PC-9 (cell line): Measurements from ENCODE around the gene CTNNA3. TPM values are rescaled to one million over a fixed set of nuclear protein-coding genes. Genes with fewer than 3 reads are reported as not detected.

Experiments used
- BruUV-seq: library from RNA; stranded (reverse); fragments of 400-500 nt; replicated peaks from 2 replicates; lab custom pipeline; 2021; lab: Mats Ljungman, UMichigan
- CTCF ChIA-PET: fragments of 300-600 bp; sonication (Branson Sonifier 250); formaldehyde crosslinking; loops from one replicate; lab custom pipeline; 2022; ENCODE audit warnings: antibody characterized with exemption; lab: Charles Lee
- POLR2A ChIA-PET: fragments of 300-600 bp; sonication (Branson Sonifier 250); formaldehyde crosslinking; loops from one replicate; lab custom pipeline; 2022; ENCODE audit warnings: antibody characterized with exemption; ENCODE audit not compliant: unreplicated experiment; lab: Charles Lee
- DNase-seq, 2 experiments: peaks; one replicate each; pipeline versions ENCODE4 v3.0.0 to v3.0.0-alpha.2; 2015 to 2022; ENCODE audit warnings: mixed read lengths in 1 of 2
- H2AFZ ChIP-seq: fragments of 200-600 bp; sonication (generic); 2 replicates; pipeline ENCODE4 v1.8.1; 2017; ENCODE audit warnings: antibody characterized with exemption
- H3F3A ChIP-seq: fragments of 200-600 bp; sonication (generic); 2 replicates; pipeline ENCODE4 v1.8.1; 2017; ENCODE audit warnings: antibody characterized with exemption, mild to moderate bottlenecking, low read depth; ENCODE audit not compliant: insufficient read depth
- H3K27ac ChIP-seq: fragments of 200-600 bp; sonication (generic); 2 replicates; pipeline ENCODE4 v1.6.1; 2016; ENCODE audit warnings: mixed run types
- H3K27me3 ChIP-seq: fragments of 200-600 bp; sonication (generic); 2 replicates; pipeline ENCODE4 v1.6.1; 2016; ENCODE audit warnings: low read depth, mixed run types; ENCODE audit not compliant: insufficient read depth
- H3K36me3 ChIP-seq: fragments of 200-600 bp; sonication (generic); 2 replicates; pipeline ENCODE4 v1.6.1; 2016; ENCODE audit warnings: low read depth, mixed run types
- H3K4me1 ChIP-seq: fragments of 200-600 bp; sonication (generic); replicated peaks from 2 replicates; pipeline ENCODE4 v1.6.1; 2016; ENCODE audit warnings: mixed run types; ENCODE audit not compliant: insufficient read depth
- H3K4me2 ChIP-seq: fragments of 200-600 bp; sonication (generic); 2 replicates; pipeline ENCODE4 v1.6.1; 2017; ENCODE audit warnings: mixed run types
- H3K4me3 ChIP-seq: fragments of 200-600 bp; sonication (generic); 2 replicates; pipeline ENCODE4 v1.6.1; 2016; ENCODE audit warnings: mixed run types
- H3K79me2 ChIP-seq: fragments of 200-600 bp; sonication (generic); 2 replicates; pipeline ENCODE4 v1.6.1; 2017; ENCODE audit warnings: low read depth, mixed run types
- H3K9me2 ChIP-seq: fragments of 200-600 bp; sonication (generic); 2 replicates; pipeline ENCODE4 v1.8.1; 2017; ENCODE audit warnings: mild to moderate bottlenecking; ENCODE audit not compliant: insufficient read depth
- H3K9me3 ChIP-seq: fragments of 200-600 bp; sonication (generic); 2 replicates; pipeline ENCODE4 v1.8.1; 2016; ENCODE audit warnings: low read depth; ENCODE audit not compliant: insufficient read depth
- H4K20me1 ChIP-seq: fragments of 200-600 bp; sonication (generic); 2 replicates; pipeline ENCODE4 v1.8.1; 2017; ENCODE audit not compliant: insufficient read depth
- CTCF ChIP-seq: fragments of 200-600 bp; sonication (generic); conservative IDR thresholded peaks from 2 replicates; pipeline ENCODE4 v1.6.1; 2017; ENCODE audit warnings: mixed run types, antibody characterized with exemption, mild to moderate bottlenecking, moderate library complexity
- EZH2 ChIP-seq: fragments of 200-600 bp; sonication (generic); IDR thresholded peaks from 2 replicates; pipeline ENCODE4 v1.8.0; 2017; ENCODE audit warnings: antibody characterized with exemption, low read depth
- intact Hi-C: fragments of 100-400 bp; cut with micrococcal nuclease; formaldehyde crosslinking; loops from one replicate; pipeline ENCODE4 v1.10.0; 2022; ENCODE audit not compliant: unreplicated experiment
- total RNA-seq: library from RNA; stranded (reverse); gene quantifications from 2 replicates; pipeline ENCODE4 v1.2.3, GENCODE V29; 2021

The CTNNA3 gene
- total RNA-seq, 1 experiment from 2014 or later: not detected

DNA sequence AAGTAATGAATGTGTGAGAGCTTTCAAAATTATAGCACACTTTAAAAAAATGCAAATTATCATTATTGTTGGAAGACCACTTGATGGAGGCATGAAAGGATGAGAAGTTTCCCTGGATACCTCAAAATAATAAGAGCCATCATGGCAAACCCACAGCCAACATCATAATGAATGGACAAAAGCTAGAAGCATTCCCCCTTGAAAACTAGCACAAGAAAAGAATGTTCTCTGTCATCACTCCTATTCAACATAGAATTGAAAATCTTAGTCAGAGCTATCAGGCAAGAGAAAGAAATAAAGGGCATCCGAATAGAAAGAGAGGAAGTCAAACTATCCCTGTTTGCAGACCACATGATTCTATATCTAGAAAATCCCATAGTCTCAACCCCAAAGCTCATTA is 1657.4 kb downstream of the CTNNA3 start:
- intact Hi-C loops: no loop called here
- no peaks in the 10 kb centered on the region for H3F3A ChIP-seq
- no peak overlapping the region for H3K4me2 ChIP-seq
- DNase-seq: no peak
- no peaks in the 10 kb centered on the region for H3K9me3 ChIP-seq
- ChIA-PET POLR2A (no interaction called here), CTCF (no interaction called here)
- no peak overlapping the region for H3K27ac ChIP-seq
- no peaks in the 10 kb centered on the region for H3K79me2 ChIP-seq
- no TSS peak for BruUV-seq
- H3K36me3 ChIP-seq: no peaks in the 10 kb centered on the region
- no peaks in the 10 kb centered on the region for H3K27me3 ChIP-seq
- TF ChIP-seq EZH2: no peak
- no peak for TF ChIP-seq CTCF
- no peaks in the 10 kb centered on the region for H3K4me1 ChIP-seq
- H2AFZ ChIP-seq: no peak overlapping the region
- no peaks in the 10 kb centered on the region for H3K9me2 ChIP-seq
- no peak overlapping the region for H3K4me3 ChIP-seq
- no peaks in the 10 kb centered on the region; the same call in 1 of the 2 replicates for H4K20me1 ChIP-seq

GRCh38 chr10:66026321-66026720 is 1669.7 kb downstream of the CTNNA3 start:
- TF ChIP-seq CTCF: no peak
- TF ChIP-seq EZH2: no peak
- intact Hi-C loops: no loop called here
- H3K9me3 ChIP-seq: no peaks in the 10 kb centered on the region
- no peaks in the 10 kb centered on the region for H3K9me2 ChIP-seq
- H3K27ac ChIP-seq: no peak overlapping the region
- POLR2A ChIA-PET: no interaction called here
- BruUV-seq: no TSS peak
- H3K79me2 ChIP-seq: no peaks in the 10 kb centered on the region
- no peaks in the 10 kb centered on the region for H4K20me1 ChIP-seq
- no peaks in the 10 kb centered on the region for H3K36me3 ChIP-seq
- no peaks in the 10 kb centered on the region for H3K27me3 ChIP-seq
- no peaks in the 10 kb centered on the region for H3K4me1 ChIP-seq
- no peak overlapping the region for H2AFZ ChIP-seq
- H3K4me2 ChIP-seq: no peak overlapping the region
- DNase-seq: no peak
- no peaks in the 10 kb centered on the region for H3F3A ChIP-seq
- no peak overlapping the region for H3K4me3 ChIP-seq
- CTCF ChIA-PET: no interaction called here

- no peaks in the 10 kb centered on the region for H3K9me2 ChIP-seq
- DNase-seq: no peak
- H3K4me2 ChIP-seq: no peak overlapping the region
- H2AFZ ChIP-seq: no peak overlapping the region
- no peaks in the 10 kb centered on the region for H3K36me3 ChIP-seq
- no peak overlapping the region for H3K4me3 ChIP-seq
- no TSS peak for BruUV-seq
- H3K27ac ChIP-seq: no peak overlapping the region
- intact Hi-C loops: no loop called here
- H3K79me2 ChIP-seq: no peaks in the 10 kb centered on the region
- no peaks in the 10 kb centered on the region for H3K4me1 ChIP-seq
- no peaks in the 10 kb centered on the region for H3F3A ChIP-seq
- H3K27me3 ChIP-seq: no peaks in the 10 kb centered on the region
- POLR2A ChIA-PET: interaction anchor here (0.7 kb wide), 1 partner anchor 185 kb away, joined by 5 read pairs; no protein-coding TSS in a partner anchor
- no peaks in the 10 kb centered on the region for H4K20me1 ChIP-seq
- TF ChIP-seq CTCF: no peak
- TF ChIP-seq EZH2: no peak
- no peaks in the 10 kb centered on the region for H3K9me3 ChIP-seq
- CTCF ChIA-PET: no interaction called here
These were observed 1670.8 kb downstream of the CTNNA3 start for GRCh38 chr10:66025186-66025585.
